GM12873 (cell line): ENCODE data around the gene BORA.

Experiments used
- CTCF ChIP-seq: IDR thresholded peaks from 2 replicates; pipeline ENCODE4 v1.5.1; 2012; ENCODE audit warnings: low read depth, mild to moderate bottlenecking, moderate library complexity, low read length, control low read depth; ENCODE audit not compliant: insufficient read depth; ENCODE audit errors: missing control alignments

BORA gene

GRCh38 chr13:72774019-72774418 is 46.3 kb downstream of the BORA start:
- no peak for TF ChIP-seq CTCF

GRCh38 chr13:72781451-72782439 is 54.0 kb downstream of the BORA start, which contains the start of the genes DIS3 and PIBF1:
Gene DIS3, minus strand, starts transcription at chr13:72781900. Its CDS starts 68 bp downstream, at chr13:72781832.
Gene PIBF1, plus strand, starts transcription at chr13:72782133. Its CDS starts 1,337 bp downstream, at chr13:72783470.
- peak; percentile 13 for TF ChIP-seq CTCF

GRCh38 chr13:72782717-72783116 is 55.0 kb downstream of the BORA start:
- no peak for TF ChIP-seq CTCF

- TF ChIP-seq CTCF, result no peak
Measured at GRCh38 chr13:72788831-72789230, 61.1 kb downstream of the BORA start.

- TF ChIP-seq CTCF, result no peak
Measured at GRCh38 chr13:72792640-72793039, 64.9 kb downstream of the BORA start.

GRCh38 chr13:72798817-72799216 is 71.1 kb downstream of the BORA start:
- TF ChIP-seq CTCF, result no peak

GRCh38 chr13:72804301-72804700 is 76.6 kb downstream of the BORA start:
- TF ChIP-seq CTCF, result no peak
